HG02981 (cell line): ENCODE data around the gene EHD3.

Experiments used
- ATAC-seq: cut with Tn5 transposase; IDR thresholded peaks from one replicate; pipeline ENCODE4 v1.9.1; 2021; ENCODE audit warnings: mild to moderate bottlenecking, moderate library complexity; ENCODE audit not compliant: unreplicated experiment

The EHD3 gene

GRCh38 chr2:31233741-31234682, at the start of gene EHD3:
EHD3 (plus strand) TSS chr2:31234152; CDS start chr2:31234622, 470 bp downstream.
- ATAC-seq, result peak; percentile 98

DNA sequence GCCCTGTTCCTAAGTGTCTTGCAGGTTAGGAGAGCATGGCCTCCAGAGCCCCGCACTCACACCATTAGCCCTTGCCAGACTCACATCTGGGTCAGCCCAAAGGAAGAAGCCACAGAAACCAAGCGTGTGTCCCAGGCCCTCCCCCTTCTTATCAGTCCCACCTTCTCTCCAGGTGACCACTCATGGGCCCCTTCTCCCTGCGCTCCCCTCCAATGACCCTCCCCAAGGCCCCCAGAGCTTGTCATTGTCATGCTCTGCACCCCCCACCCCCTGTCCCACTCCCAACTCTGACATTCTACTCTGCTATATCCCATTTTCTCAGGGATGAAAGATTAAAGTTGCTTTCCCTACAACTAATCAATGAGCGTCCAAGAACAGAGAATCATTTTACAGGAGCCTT, 46.8 kb upstream of the EHD3 start:
- no peak for ATAC-seq

DNA sequence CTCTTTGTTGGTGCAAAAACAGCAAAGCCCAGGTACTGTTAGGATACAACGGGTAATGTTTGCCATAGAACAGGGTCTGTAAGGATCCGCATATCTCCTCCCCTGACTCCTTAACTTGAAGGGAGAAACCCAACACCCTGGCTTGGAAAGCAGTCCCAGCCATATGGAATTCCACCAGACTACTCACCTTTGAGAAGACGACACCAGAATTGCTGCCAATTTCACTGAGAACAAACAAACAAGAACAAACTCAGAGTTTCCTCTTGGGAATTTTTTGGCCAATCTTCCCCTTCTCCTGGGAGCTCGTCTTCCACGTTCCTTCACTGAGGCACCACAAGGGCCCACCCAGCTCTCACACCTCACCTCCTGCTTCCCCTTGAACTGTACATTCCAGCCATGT, 45.8 kb upstream of the EHD3 start:
- no peak for ATAC-seq

- no peak for ATAC-seq
Measured at GRCh38 chr2:31189141-31189540, 44.8 kb upstream of the EHD3 start.

DNA sequence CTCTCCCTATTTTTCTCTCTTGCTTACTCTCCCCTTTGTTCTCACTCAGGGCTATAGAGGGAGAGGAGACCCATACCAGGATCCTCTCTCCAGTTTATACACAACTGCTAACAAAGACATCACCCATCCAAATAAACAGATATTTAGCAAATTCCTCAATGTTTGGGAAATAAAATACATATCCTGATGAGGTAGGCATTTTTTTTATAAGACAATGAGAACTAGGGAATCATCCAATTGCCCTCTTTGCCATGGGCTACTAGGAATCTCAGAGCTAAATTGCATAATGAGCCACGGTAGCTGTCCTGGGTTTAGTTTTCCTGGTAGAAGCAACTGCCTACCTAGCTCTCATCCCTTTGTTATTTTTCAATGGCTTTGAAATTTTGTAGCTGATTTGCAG, 43.8 kb upstream of the EHD3 start:
- no peak for ATAC-seq

DNA sequence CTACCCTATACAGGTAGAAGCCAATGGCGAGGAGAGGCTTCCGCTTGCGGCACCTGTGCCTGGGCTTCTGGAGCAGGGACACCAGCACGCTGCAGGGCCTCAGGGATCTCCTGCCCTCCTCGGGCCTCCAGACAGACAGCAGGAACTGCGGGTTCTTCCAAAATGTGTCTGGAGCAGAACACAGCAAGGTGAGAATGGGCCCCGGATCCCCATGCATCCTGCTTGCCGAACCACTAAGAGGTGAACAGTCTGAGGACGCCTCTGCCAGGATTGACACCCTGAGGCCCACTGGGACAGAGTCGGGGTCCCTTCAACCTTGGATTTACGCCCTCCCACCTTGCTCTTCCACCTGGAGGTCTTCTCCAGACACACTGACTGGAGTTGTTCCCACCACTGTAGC, 42.0 kb upstream of the EHD3 start:
- ATAC-seq, result no peak

GRCh38 chr2:31192396-31192795, 41.6 kb upstream of the EHD3 start:
- ATAC-seq, result no peak

DNA sequence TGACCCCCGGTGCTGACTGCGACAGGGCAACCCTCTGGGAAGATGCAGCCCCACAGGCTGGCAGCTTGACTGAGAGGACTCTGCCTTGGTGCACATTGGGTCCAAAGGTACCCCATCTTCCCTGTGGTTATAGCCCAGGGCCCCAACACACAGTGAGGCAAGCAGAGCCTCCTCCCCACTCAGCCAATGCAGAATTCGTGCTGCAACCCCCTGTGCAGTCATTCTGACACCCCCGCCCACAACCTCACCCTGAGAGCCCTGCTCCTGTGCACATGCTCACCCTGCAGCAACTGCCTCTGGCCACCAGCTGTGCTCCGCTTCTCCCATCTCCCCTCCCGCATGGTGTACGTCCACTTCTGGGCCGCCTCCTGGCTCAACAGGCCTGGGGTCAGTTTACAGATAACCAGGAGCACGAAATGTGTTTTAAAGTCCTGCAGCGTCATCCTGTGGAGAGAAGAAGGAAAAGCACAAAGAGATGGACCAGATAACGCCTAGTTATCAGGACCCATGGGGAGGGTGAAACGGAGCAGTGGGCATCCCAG, 41.0 kb upstream of the EHD3 start:
- no peak for ATAC-seq

DNA sequence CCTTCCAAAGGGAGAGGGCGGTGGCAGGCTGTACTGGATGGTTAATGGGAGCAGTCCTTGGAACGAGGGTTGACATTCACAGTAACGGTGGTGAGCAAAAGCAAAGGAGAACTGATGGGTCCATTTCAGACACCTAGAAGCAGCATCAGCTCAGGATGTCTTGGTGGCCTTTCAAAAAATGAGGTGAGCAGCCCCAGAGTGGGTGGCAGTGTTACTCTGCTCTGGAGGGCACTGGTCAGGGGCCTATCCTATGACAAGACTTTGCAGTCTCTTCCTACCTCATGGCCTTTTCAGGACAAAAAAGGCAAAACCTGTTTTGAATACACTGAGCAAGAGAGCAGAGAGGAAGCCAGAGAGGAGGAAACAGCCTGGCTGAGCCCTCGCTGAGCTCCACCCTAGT, 40.1 kb upstream of the EHD3 start:
- no peak for ATAC-seq

DNA sequence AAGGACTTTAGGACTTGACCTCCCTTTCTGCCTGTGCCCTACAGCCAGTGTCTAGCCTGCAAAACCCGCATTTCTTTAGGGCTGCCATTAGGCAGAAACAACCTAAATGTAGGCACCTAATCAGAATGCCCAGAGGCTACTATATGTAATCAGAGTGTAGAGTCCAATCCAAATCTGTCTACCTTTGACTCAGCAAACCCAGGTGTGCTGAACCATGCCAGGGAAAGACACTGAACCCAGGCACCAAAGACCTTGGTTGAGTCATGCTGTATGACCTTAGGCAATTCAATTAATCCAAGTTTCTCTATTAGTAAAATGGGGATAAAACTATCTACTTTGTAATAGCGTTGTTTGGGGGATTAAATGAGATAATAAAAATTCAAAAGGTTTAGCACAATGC, 37.3 kb upstream of the EHD3 start:
- no peak for ATAC-seq

DNA sequence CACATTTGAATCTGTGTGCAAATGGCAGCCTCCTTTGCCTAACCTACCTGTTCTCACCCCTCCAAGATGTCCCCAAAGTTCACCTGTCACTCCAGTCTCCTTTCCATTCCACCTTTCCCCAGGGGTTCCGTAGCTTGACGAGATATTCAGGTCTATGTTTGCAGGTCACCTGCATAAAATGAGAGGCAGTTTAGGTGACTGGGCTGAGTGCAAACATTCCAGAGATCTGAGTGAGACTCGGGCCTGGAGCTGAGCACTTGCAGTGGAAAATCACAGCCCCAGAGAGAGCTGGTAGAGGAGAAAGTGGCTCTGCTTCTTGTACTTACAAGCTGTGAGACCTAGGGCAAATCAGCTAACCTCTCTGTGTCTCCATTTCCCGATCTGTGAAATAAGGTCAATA, 36.8 kb upstream of the EHD3 start:
- ATAC-seq, result no peak

- ATAC-seq, result no peak
Measured at GRCh38 chr2:31197669-31198068, 36.3 kb upstream of the EHD3 start.

GRCh38 chr2:31199206-31199605, 34.7 kb upstream of the EHD3 start:
- no peak for ATAC-seq

DNA sequence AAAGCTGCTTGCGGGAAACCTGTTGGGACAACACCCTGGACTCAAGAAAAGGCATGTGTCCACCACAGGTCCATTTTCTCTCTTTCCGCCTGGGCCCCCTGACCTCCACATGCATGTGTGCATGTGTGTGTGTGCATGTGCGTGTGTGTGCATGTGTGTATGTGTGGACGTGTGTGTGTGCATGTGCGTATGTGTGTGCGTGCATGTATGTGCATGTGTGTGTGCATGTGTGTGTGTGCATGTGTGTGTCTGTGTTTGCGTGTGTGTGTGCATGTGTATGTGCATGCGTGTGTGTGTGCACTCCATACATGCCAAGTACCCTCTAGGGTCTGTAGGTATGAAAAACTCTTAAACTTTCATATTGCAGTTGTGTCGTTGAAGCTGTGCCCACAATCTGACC, 33.0 kb upstream of the EHD3 start:
- ATAC-seq, result no peak

DNA sequence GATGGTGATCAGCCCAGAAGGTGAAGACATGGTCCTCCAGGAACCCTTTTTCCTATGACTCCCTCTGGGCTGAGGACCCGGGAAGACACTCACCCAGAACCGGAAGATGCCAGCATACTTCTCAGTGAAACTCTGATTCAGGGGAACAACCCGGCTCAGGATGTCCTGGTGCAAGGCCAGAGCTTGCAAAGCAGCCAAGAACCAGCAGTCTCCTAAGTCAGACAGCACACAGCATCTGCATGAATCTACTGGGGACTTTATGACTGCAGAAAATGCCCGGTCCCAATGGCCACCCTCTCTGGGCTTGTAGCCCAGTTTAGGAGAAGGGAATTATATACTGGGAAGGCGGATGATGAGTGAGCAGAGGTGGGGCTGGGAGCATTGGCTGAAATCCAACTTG, 31.9 kb upstream of the EHD3 start:
- ATAC-seq, result no peak

GRCh38 chr2:31202833-31203232, 31.1 kb upstream of the EHD3 start:
- ATAC-seq, result no peak

GRCh38 chr2:31203916-31204315, 30.0 kb upstream of the EHD3 start:
- no peak for ATAC-seq

DNA sequence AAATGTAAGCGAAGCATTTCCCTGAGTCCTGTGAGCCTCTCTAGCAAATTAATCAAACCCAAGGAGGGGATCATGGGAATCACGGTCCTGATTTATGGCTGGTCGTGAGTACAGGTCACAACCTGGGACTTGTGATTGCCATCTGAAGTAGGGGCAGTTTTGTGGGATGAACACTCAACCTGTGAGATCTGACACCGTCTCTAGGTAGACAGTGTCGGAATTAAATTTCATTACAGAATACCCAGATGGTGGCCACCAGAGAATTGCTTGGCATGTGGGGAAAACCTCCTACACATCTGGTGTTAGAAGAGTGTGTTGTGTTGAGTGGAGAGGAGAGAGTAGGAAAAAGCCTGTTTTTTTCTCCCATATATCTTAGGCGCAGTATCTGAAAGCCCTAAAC, 29.2 kb upstream of the EHD3 start:
- no peak for ATAC-seq

GRCh38 chr2:31205186-31205585, 28.8 kb upstream of the EHD3 start:
- no peak for ATAC-seq

- ATAC-seq, result no peak
Measured at GRCh38 chr2:31205613-31206012, 28.3 kb upstream of the EHD3 start.

DNA sequence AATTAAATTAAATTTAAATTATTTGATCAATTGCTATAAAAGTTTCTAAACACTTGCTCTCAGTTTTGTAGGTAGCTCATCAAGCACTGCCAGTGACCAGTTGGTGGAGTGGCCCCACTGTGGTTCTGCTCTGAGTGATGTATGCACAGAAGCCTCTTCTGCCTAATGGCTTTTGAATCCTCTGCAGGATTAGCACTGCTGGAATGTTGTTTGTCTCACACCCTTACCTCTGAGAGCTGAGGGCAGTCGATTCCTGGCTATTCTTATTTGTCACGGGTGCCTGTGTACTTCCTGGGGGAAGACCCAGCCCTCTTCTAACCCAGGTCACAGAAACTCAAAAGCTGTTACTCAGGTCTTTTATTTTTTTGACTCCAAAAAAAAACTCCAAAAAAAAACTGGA, 26.2 kb upstream of the EHD3 start:
- ATAC-seq, result no peak

GRCh38 chr2:31208240-31208639, 25.7 kb upstream of the EHD3 start:
- ATAC-seq, result no peak
